Upper lobe of right lung (tissue), 1 donor: ENCODE results near the gene TBX21. TPM values are rescaled to one million over a fixed set of nuclear protein-coding genes. Genes with fewer than 3 reads are reported as not detected.

ENCODE experiments used
- ATAC-seq: fragments of 200-7000 bp; cut with Tn5 transposase; one replicate; pipeline ENCODE4 v1.9.1; 2020; ENCODE audit warnings: mild to moderate bottlenecking, moderate library complexity
- DNase-seq: peaks from one replicate; pipeline ENCODE4 v3.0.0-alpha.2; 2020
- H3K27ac ChIP-seq: fragments of 200-600 bp; one replicate; pipeline ENCODE4 v1.8.0; 2022
- H3K27me3 ChIP-seq: fragments of 200-600 bp; one replicate; pipeline ENCODE4 v1.8.0; 2022; ENCODE audit warnings: mild to moderate bottlenecking
- H3K36me3 ChIP-seq: fragments of 200-600 bp; one replicate; pipeline ENCODE4 v1.8.0; 2022
- H3K4me1 ChIP-seq: fragments of 200-600 bp; one replicate; pipeline ENCODE4 v1.8.0; 2022
- H3K4me3 ChIP-seq: fragments of 200-600 bp; one replicate; pipeline ENCODE4 v1.8.0; 2022; ENCODE audit warnings: mild to moderate bottlenecking
- H3K9me3 ChIP-seq: fragments of 200-600 bp; one replicate; pipeline ENCODE4 v1.8.0; 2022
- intact Hi-C: fragments of 100-400 bp; cut with DNase I; formaldehyde crosslinking; loops from one replicate; pipeline ENCODE4 v1.11.0; 2022
- long read RNA-seq: library from polyadenylated mRNA; unstranded; transcript quantifications from one replicate; pipeline ENCODE4 v2.0.0, GENCODE V29; 2021
- total RNA-seq: library from RNA; stranded (reverse); fragmentation: NEBNext Ultra II Directional; extraction: Animal tissue kit (Norgen Biotek cat#: 25700); gene quantifications from one replicate; pipeline ENCODE4 v1.2.1, GENCODE V29; 2021
- TF ChIP-seq, protein P1 (sequence below): fragments of 200-600 bp; IDR thresholded peaks from one replicate; pipeline ENCODE4 v1.8.0; 2022; ENCODE audit warnings: antibody characterized with exemption
- donor health status: DM: no; HTN: yes; CAD: no; lungs with severe emphysema.

Gene TBX21
- 3.9 TPM for total RNA-seq
- long read RNA-seq, partial matches to known transcripts: 0 of 1 reads
- long read RNA-seq, other reads (novel, unspliced or antisense): 0 of 1 reads

GRCh38 chr17:47733047-47733673, at the start of gene TBX21:
TSS of gene TBX21 (plus strand) at chr17:47733236. CDS start at chr17:47733455, 219 bp downstream.
- TF ChIP-seq, protein P1, sequence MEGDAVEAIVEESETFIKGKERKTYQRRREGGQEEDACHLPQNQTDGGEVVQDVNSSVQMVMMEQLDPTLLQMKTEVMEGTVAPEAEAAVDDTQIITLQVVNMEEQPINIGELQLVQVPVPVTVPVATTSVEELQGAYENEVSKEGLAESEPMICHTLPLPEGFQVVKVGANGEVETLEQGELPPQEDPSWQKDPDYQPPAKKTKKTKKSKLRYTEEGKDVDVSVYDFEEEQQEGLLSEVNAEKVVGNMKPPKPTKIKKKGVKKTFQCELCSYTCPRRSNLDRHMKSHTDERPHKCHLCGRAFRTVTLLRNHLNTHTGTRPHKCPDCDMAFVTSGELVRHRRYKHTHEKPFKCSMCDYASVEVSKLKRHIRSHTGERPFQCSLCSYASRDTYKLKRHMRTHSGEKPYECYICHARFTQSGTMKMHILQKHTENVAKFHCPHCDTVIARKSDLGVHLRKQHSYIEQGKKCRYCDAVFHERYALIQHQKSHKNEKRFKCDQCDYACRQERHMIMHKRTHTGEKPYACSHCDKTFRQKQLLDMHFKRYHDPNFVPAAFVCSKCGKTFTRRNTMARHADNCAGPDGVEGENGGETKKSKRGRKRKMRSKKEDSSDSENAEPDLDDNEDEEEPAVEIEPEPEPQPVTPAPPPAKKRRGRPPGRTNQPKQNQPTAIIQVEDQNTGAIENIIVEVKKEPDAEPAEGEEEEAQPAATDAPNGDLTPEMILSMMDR: peak; percentile 21
- DNase-seq (peak; percentile 84), ATAC-seq (peak; percentile 81)
- Histone ChIP-seq H3K4me1 (peaks cover 8% of the 10 kb centered on the region), H3K27me3 (peaks cover 46% of the 10 kb centered on the region), H3K9me3 (no peaks in the 10 kb centered on the region), H3K36me3 (no peaks in the 10 kb centered on the region), H3K27ac (peak within 1 kb of the TSS; percentile 24), H3K4me3 (peak within 1 kb of the TSS; percentile 43)
- intact Hi-C loops: no loop called here

DNA sequence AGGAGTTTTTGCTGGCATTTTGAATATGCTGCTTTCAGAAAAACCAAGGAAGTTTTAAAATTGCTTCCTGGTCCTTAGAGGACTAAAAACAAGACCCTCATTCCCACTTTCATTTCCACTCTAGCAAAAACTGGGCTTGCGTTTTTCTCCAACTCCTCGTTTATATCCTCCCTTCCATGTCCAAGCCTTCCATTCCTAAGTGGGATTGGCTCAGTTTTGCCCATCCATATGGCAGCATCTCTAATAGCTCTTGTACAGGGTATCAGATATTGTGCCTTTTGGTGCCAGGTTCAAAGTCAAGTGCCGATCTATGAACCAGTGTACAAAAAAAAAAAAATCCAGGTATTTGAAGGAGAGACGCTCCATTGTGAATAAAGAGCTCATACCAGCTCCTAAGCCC, 49.0 kb upstream of the TBX21 start:
- no peaks in the 10 kb centered on the region for H3K9me3 ChIP-seq
- no peak for DNase-seq
- no peak overlapping the region for H3K4me3 ChIP-seq
- H3K4me1 ChIP-seq: peaks cover 4% of the 10 kb centered on the region
- H3K27me3 ChIP-seq: no peaks in the 10 kb centered on the region
- no peak overlapping the region for H3K27ac ChIP-seq
- TF ChIP-seq, protein P1: no peak
- peaks cover 58% of the 10 kb centered on the region for H3K36me3 ChIP-seq
- intact Hi-C loops: no loop called here
- ATAC-seq: no peak

DNA sequence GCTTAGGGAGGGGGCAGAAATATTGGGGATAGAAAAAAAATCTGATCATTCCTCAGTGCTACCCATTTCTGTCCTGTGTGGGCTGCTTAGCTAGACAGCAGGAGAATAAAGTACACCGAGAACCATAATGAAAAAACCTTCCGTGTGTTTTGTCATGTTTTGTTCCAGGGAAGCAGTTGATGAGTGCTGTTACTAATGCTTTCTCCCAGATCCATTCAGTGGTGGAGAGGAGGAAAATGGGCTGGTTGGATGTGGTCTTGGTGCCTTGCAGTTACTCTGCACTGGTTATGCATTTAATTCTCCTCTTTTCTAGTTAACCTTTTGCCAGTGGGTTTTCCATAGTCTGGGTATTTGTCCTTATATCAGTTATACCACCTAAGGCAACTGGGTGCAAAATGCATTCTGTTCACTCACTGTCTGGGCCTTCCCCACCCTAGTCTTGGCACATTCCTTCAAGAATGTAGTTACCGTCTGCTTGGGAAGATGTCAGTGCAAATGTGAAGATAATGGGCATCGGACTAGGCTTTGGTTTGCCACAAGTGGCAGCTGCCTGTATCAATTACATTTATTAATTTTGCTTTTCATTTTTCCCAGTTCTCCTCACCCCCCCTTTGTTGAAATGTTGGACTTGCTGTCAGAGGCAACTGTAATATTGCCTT, 48.4 kb upstream of the TBX21 start:
- TF ChIP-seq, protein P1: no peak
- intact Hi-C loops: no loop called here
- Histone ChIP-seq H3K9me3 (no peaks in the 10 kb centered on the region), H3K4me1 (peaks cover 4% of the 10 kb centered on the region), H3K4me3 (no peak overlapping the region), H3K27ac (no peak overlapping the region), H3K27me3 (no peaks in the 10 kb centered on the region), H3K36me3 (peaks cover 51% of the 10 kb centered on the region)
- ATAC-seq (no peak), DNase-seq (no peak)

- intact Hi-C loops: no loop called here
- Histone ChIP-seq H3K36me3 (peaks cover 41% of the 10 kb centered on the region), H3K27me3 (no peaks in the 10 kb centered on the region), H3K9me3 (no peaks in the 10 kb centered on the region), H3K4me1 (peaks cover 4% of the 10 kb centered on the region), H3K4me3 (no peak overlapping the region), H3K27ac (no peak overlapping the region)
- DNase-seq (no peak), ATAC-seq (no peak)
- TF ChIP-seq, protein P1: no peak
Observed at GRCh38 chr17:47685556-47686275, 47.3 kb upstream of the TBX21 start.

- peaks cover 35% of the 10 kb centered on the region for H3K36me3 ChIP-seq
- TF ChIP-seq, protein P1: no peak
- intact Hi-C loops: no loop called here
- no peak overlapping the region for H3K4me3 ChIP-seq
- ATAC-seq (no peak), DNase-seq (no peak)
- no peaks in the 10 kb centered on the region for H3K9me3 ChIP-seq
- no peak overlapping the region for H3K27ac ChIP-seq
- no peaks in the 10 kb centered on the region for H3K27me3 ChIP-seq
- peaks cover 4% of the 10 kb centered on the region for H3K4me1 ChIP-seq
Observed at GRCh38 chr17:47686276-47686635, 46.8 kb upstream of the TBX21 start.
